HepG2 (cell line): ENCODE measurements around the gene ALCAM. TPM values are rescaled to one million over a fixed set of nuclear protein-coding genes. Genes with fewer than 3 reads are reported as not detected.

Experiments used
- ATAC-seq: fragments of 200-7000 bp; cut with Tn5 transposase; 3 replicates; pipeline ENCODE4 v1.9.1; 2020; ENCODE audit warnings: mild to moderate bottlenecking, moderate library complexity
- BruUV-seq: library from RNA; stranded (reverse); fragments of 400-500 nt; replicated peaks from 2 replicates; lab custom pipeline; 2021; lab: Mats Ljungman, UMichigan
- CTCF ChIA-PET: fragments of 300-600 bp; formaldehyde crosslinking; extraction: SDS; loops from one replicate; lab custom pipeline; 2021; ENCODE audit warnings: low total read pairs, inconsistent platforms, low intra/inter-chr PET ratio; lab: Yijun Ruan, JAX
- POLR2A ChIA-PET: fragments of 350-600 bp; sonication (Branson Sonifier 250); formaldehyde crosslinking; loops from one replicate; lab custom pipeline; 2020; ENCODE audit warnings: antibody characterized with exemption, inconsistent platforms; lab: Yijun Ruan, JAX
- DNase-seq: peaks from one replicate; pipeline ENCODE4 v3.0.0-alpha.2; 2015; ENCODE audit warnings: low spot score
- FAIRE-seq: peaks from 3 replicates; lab custom pipeline; 2011; peaks lifted over from hg19 to GRCh38; lab: Jason Lieb, UNC
- H2AFZ ChIP-seq: one replicate; pipeline ENCODE4 v1.6.1; 2011; ENCODE audit warnings: low read length, inconsistent platforms
- H3K27ac ChIP-seq: fragments of 300-600 bp; 3 replicates; pipeline ENCODE4 v1.8.0; 2011; ENCODE audit warnings: mixed run types, mild to moderate bottlenecking, mixed read lengths, low read length, inconsistent platforms; ENCODE audit not compliant: insufficient read depth; ENCODE audit errors: extremely low read length
- H3K27me3 ChIP-seq, 2 experiments: fragments of 200-600 bp in 1 of 2; 2 replicates in 1 of 2; 3 replicates in 1 of 2; pipeline versions ENCODE4 v1.6.0 to v1.8.0; 2011; ENCODE audit warnings: low read length in 2 of 2, mild to moderate bottlenecking in 2 of 2, moderate library complexity in 2 of 2, inconsistent platforms in 1 of 2; ENCODE audit not compliant: insufficient read depth in 2 of 2, control insufficient read depth in 1 of 2
- H3K36me3 ChIP-seq, 2 experiments: fragments of 200-600 bp in 1 of 2; replicated peaks in 1 of 2; 2 replicates in 1 of 2; 3 replicates in 1 of 2; pipeline versions ENCODE4 v1.5.1 to v1.8.0; 2011; ENCODE audit warnings: low read length in 2 of 2, inconsistent platforms in 1 of 2; ENCODE audit not compliant: insufficient read depth in 2 of 2, control insufficient read depth in 1 of 2
- H3K4me1 ChIP-seq: 2 replicates; pipeline ENCODE4 v1.5.1; 2012; ENCODE audit warnings: low read length, inconsistent platforms; ENCODE audit not compliant: insufficient read depth
- H3K4me2 ChIP-seq: 2 replicates; pipeline ENCODE4 v1.6.0; 2011; ENCODE audit warnings: low read depth, low read length, inconsistent platforms
- H3K4me3 ChIP-seq, 3 experiments: fragments of 200-600 bp in 1 of 3; sonication (generic), shearing (Covaris generic) in 1 of 3; replicated peaks in 1 of 3; 2 replicates each; pipeline ENCODE4 v1.5.1; 2011 to 2016; ENCODE audit warnings: low read length in 3 of 3, inconsistent platforms in 2 of 3, low read depth in 2 of 3, mild to moderate bottlenecking in 2 of 3, control low read depth in 1 of 3, mixed read lengths in 1 of 3; ENCODE audit not compliant: insufficient read depth in 1 of 3
- H3K79me2 ChIP-seq: one replicate; pipeline ENCODE4 v1.6.1; 2011; ENCODE audit warnings: low read length, inconsistent platforms; ENCODE audit not compliant: insufficient read depth
- H3K9ac ChIP-seq: 2 replicates; pipeline ENCODE4 v1.6.0; 2011; ENCODE audit warnings: mild to moderate bottlenecking, low read depth, low read length, inconsistent platforms; ENCODE audit not compliant: insufficient read depth
- H3K9me3 ChIP-seq: 2 replicates; pipeline ENCODE4 v1.5.1; 2012; ENCODE audit warnings: mild to moderate bottlenecking, low read length
- H4K20me1 ChIP-seq: 2 replicates; pipeline ENCODE4 v1.6.0; 2011; ENCODE audit warnings: inconsistent platforms, mild to moderate bottlenecking, low read length, moderate library complexity; ENCODE audit not compliant: insufficient read depth
- ADNP ChIP-seq: sonication (generic); formaldehyde crosslinking; IDR thresholded peaks from 2 replicates; pipeline ENCODE4 v1.4.0; 2020; ENCODE audit warnings: missing genetic modification reagents
- ATRX ChIP-seq: sonication (generic); formaldehyde crosslinking; IDR thresholded peaks from 2 replicates; pipeline ENCODE4 v1.4.0; 2020; ENCODE audit warnings: missing genetic modification reagents, borderline replicate concordance
- E2F1 ChIP-seq: sonication (generic); formaldehyde crosslinking; IDR thresholded peaks from 2 replicates; pipeline ENCODE4 v1.5.0; 2020; ENCODE audit warnings: missing genetic modification reagents
- FOXO1 ChIP-seq: sonication (generic); formaldehyde crosslinking; IDR thresholded peaks from 2 replicates; pipeline ENCODE4 v1.4.0; 2020; ENCODE audit warnings: missing genetic modification reagents
- HOXA5 ChIP-seq: sonication (generic); formaldehyde crosslinking; IDR thresholded peaks from 2 replicates; pipeline ENCODE4 v1.4.0; 2020; ENCODE audit warnings: missing genetic modification reagents
- MAFF ChIP-seq: IDR thresholded peaks from 2 replicates; pipeline ENCODE4 v1.6.1; 2011; ENCODE audit warnings: low read depth, low read length, improper control_type of control experiment
- MEIS2 ChIP-seq: sonication (generic); formaldehyde crosslinking; IDR thresholded peaks from 2 replicates; pipeline ENCODE4 v1.9.0; 2021; ENCODE audit warnings: mild to moderate bottlenecking, missing genetic modification reagents
- MLXIP ChIP-seq: sonication (generic); formaldehyde crosslinking; IDR thresholded peaks from 2 replicates; pipeline ENCODE4 v1.9.0; 2021; ENCODE audit warnings: missing genetic modification reagents, borderline replicate concordance
- MTF2 ChIP-seq: sonication (generic); formaldehyde crosslinking; IDR thresholded peaks from 2 replicates; pipeline ENCODE4 v1.5.0; 2020; ENCODE audit warnings: missing genetic modification reagents, borderline replicate concordance
- PAWR ChIP-seq: sonication (generic); formaldehyde crosslinking; IDR thresholded peaks from 2 replicates; pipeline ENCODE4 v1.4.0; 2020; ENCODE audit warnings: missing genetic modification reagents, mild to moderate bottlenecking, borderline replicate concordance
- RBM22 ChIP-seq: fragments of 200-400 bp; formaldehyde crosslinking; optimal IDR thresholded peaks from 2 replicates; pipeline ENCODE3; 2017; ENCODE audit warnings: mild to moderate bottlenecking, low read length, moderate library complexity
- TGIF2 ChIP-seq: IDR thresholded peaks from 2 replicates; pipeline ENCODE4 v1.6.1; 2016; ENCODE audit warnings: control low read depth, missing compliant biosample characterization
- THAP11 ChIP-seq: IDR thresholded peaks from 2 replicates; pipeline ENCODE4 v1.6.1; 2016; ENCODE audit warnings: missing biosample characterization, missing genetic modification reagents
- USF2 ChIP-seq, 2 experiments: sonication (generic) in 1 of 2; formaldehyde crosslinking in 1 of 2; IDR thresholded peaks; 2 replicates each; pipeline versions ENCODE4 v1.5.1 to v1.6.1; 2011 to 2020; ENCODE audit warnings: borderline replicate concordance in 1 of 2, low read depth in 1 of 2, low read length in 1 of 2, mild to moderate bottlenecking in 1 of 2, missing genetic modification reagents in 1 of 2, moderate library complexity in 1 of 2
- ZBTB42 ChIP-seq: sonication (generic); formaldehyde crosslinking; IDR thresholded peaks from 2 replicates; pipeline ENCODE4 v1.5.0; 2020; ENCODE audit warnings: mild to moderate bottlenecking, missing genetic modification reagents
- ZBTB7A ChIP-seq: sonication (generic); formaldehyde crosslinking; IDR thresholded peaks from 2 replicates; pipeline ENCODE4 v1.8.0; 2022; ENCODE audit warnings: mild to moderate bottlenecking, missing genetic modification reagents
- ZNF10 ChIP-seq: sonication (generic); formaldehyde crosslinking; IDR thresholded peaks from 2 replicates; pipeline ENCODE4 v1.4.0; 2020; ENCODE audit warnings: mild to moderate bottlenecking, low read depth, missing genetic modification reagents, borderline replicate concordance
- ZNF709 ChIP-seq: sonication (generic); formaldehyde crosslinking; IDR thresholded peaks from 2 replicates; pipeline ENCODE4 v1.5.0; 2020; ENCODE audit warnings: mild to moderate bottlenecking, missing genetic modification reagents
- ZNF777 ChIP-seq: sonication (generic); formaldehyde crosslinking; IDR thresholded peaks from 2 replicates; pipeline ENCODE4 v1.4.0; 2020; ENCODE audit warnings: missing genetic modification reagents
- ZNF780A ChIP-seq: sonication (generic); formaldehyde crosslinking; IDR thresholded peaks from 2 replicates; pipeline ENCODE4 v1.8.0; 2022; ENCODE audit warnings: mild to moderate bottlenecking, missing genetic modification reagents, moderate library complexity
- WGBS: methylation state at CpG from one replicate; pipeline ENCODE4 v1.1.6; 2017; ENCODE audit warnings: low lambda C conversion rate; 5-methylcytosine and 5-hydroxymethylcytosine counted together
- in situ Hi-C: cut with HindIII; loops from 2 replicates; pipeline ENCODE4 v1.10.0; 2017; ENCODE audit warnings: low pct_unique_long_range_greater_than_20kb; ENCODE audit not compliant: extremely low pct_ligation_motif_present
- intact Hi-C: fragments of 100-400 bp; cut with micrococcal nuclease; formaldehyde crosslinking; loops from one replicate; pipeline ENCODE4 v1.10.0; 2022; ENCODE audit not compliant: unreplicated experiment
- polyA plus RNA-seq, 8 experiments: library from polyadenylated mRNA; depleted of rRNA in 3 of 8; stranded (reverse) in 7 of 8; unstranded in 1 of 8; fragments of >200 nt; fragmentation: Illumina TruSeq in 4 of 8; extraction: Trizol in 4 of 8; gene quantifications; 2 replicates each; pipeline versions ENCODE4 v1.2.1 to v1.2.3, GENCODE V29; 2011 to 2016; ENCODE audit warnings: low read depth in 4 of 8, missing spikeins in 1 of 8, mixed read lengths in 1 of 8; ENCODE audit not compliant: insufficient read depth in 1 of 8
- total RNA-seq, 5 experiments: library from RNA; depleted of rRNA; stranded (reverse); fragments of >200 nt; fragmentation: Illumina TruSeq; extraction: Trizol; gene quantifications; 2 replicates each; pipeline ENCODE4 v1.2.3, GENCODE V29; 2016; ENCODE audit warnings: low read depth in 1 of 5

ALCAM gene
- total and polyA plus RNA-seq, 2 of the 13 experiments (the other 11 are each of a cell fraction or from before 2014, with no cell fraction given) = 26.0 to 33.1 TPM

GRCh38 chr3:105555206-105555605 lies 188.5 kb downstream of the ALCAM start:
- Histone ChIP-seq H3K4me1 (no peaks in the 10 kb centered on the region), H3K9ac (no peak overlapping the region), H2AFZ (no peak overlapping the region), H3K27me3 (no peaks in the 10 kb centered on the region), H3K36me3 (peaks cover 2 to 8% of the 10 kb centered on the region in 2 experiments; a peak in 3 of 5 replicates), H3K4me3 (no peak overlapping the region), H3K79me2 (no peaks in the 10 kb centered on the region), H3K27ac (no peak overlapping the region), H3K9me3 (no peaks in the 10 kb centered on the region), H3K4me2 (no peak overlapping the region), H4K20me1 (no peaks in the 10 kb centered on the region)
- ChIA-PET CTCF (no interaction called here), POLR2A (no interaction called here)
- 92% methylated on average over 2 of the region's 2 CpGs for WGBS
- no peak for DNase-seq
- no peak for TF ChIP-seq ZNF780A
- no peak for TF ChIP-seq FOXO1 (CRISPR knock-in tag)
- no peak for TF ChIP-seq ADNP (CRISPR knock-in tag)
- TF ChIP-seq RBM22 = no peak
- TF ChIP-seq MLXIP (CRISPR knock-in tag) = no peak
- no peak for TF ChIP-seq MTF2 (CRISPR knock-in tag)
- TF ChIP-seq ZNF777 (CRISPR knock-in tag) = no peak
- TF ChIP-seq THAP11 = no peak
- no peak for TF ChIP-seq ZBTB42 (CRISPR knock-in tag)
- no peak for TF ChIP-seq ZBTB7A (CRISPR knock-in tag)
- TF ChIP-seq E2F1 (CRISPR knock-in tag) = no peak
- TF ChIP-seq PAWR (CRISPR knock-in tag) = no peak
- TF ChIP-seq ZNF709 (CRISPR knock-in tag) = no peak
- TF ChIP-seq HOXA5 (CRISPR knock-in tag) = no peak
- TF ChIP-seq USF2 (IDR thresholded peaks at IDR 0.05; ENCODE audit: low read depth, low read length) = no peak
- TF ChIP-seq USF2 (CRISPR knock-in tag; IDR thresholded peaks at IDR 0.05; ENCODE audit: borderline replicate concordance) = no peak
- TF ChIP-seq TGIF2 (CRISPR knock-in tag) = no peak
- no peak for TF ChIP-seq ATRX (CRISPR knock-in tag)
- no peak for TF ChIP-seq ZNF10 (CRISPR knock-in tag)
- TF ChIP-seq MEIS2 = no peak
- TF ChIP-seq MAFF = no peak
- intact Hi-C loops = no loop called here
- FAIRE-seq = no peak
- in situ Hi-C loops = no loop called here
- ATAC-seq = no peak
- BruUV-seq = no TSS peak
